ENCODE data around the gene DTWD1. TPM values are rescaled to one million over a fixed set of nuclear protein-coding genes. Genes with fewer than 3 reads are reported as not detected.
A peak's percentile ranks its signal among the peaks of the same experiment; 100 is the strongest.
"Not testable (repeated sequence)": the region's sequence is repeated elsewhere in the genome, so short reads cannot be mapped to it uniquely, and the experiment has no call there.

The DTWD1 gene, protein sequence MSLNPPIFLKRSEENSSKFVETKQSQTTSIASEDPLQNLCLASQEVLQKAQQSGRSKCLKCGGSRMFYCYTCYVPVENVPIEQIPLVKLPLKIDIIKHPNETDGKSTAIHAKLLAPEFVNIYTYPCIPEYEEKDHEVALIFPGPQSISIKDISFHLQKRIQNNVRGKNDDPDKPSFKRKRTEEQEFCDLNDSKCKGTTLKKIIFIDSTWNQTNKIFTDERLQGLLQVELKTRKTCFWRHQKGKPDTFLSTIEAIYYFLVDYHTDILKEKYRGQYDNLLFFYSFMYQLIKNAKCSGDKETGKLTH
- 13.3 TPM for total RNA-seq

GRCh38 chr15:49620658-49621368 is at the start of gene DTWD1, which contains the start of gene FAM227B:
TSS of gene DTWD1 (plus strand) at chr15:49621048. CDS start at chr15:49625168, 4,120 bp downstream.
TSS of gene FAM227B (minus strand) at chr15:49620818. CDS start at chr15:49615171, 5,647 bp downstream.
- no peaks in the 10 kb centered on the region for H3K27me3 ChIP-seq
- intact Hi-C loops (cut with DNase I): loop anchor here (5.0 kb wide), 1 partner anchor 256 kb away; no protein-coding TSS in a partner anchor
- peak within 1 kb of the TSS; percentile 65 to 77 for H3K4me3 ChIP-seq
- TF ChIP-seq POLR2A (IDR thresholded peaks at IDR 0.05) (peak in 1 of 2 donors; percentile 82), CTCF (IDR thresholded peaks at IDR 0.05) (no peak), POLR2AphosphoS5 (IDR thresholded peaks at IDR 0.05; ENCODE audit: insufficient read depth in 1 of 2, low read depth in 1 of 2) (peak; percentile 85 to 99)
- H3K36me3 ChIP-seq: peaks cover 0 to 11% of the 10 kb centered on the region in 2 donors
- peak within 1 kb of the TSS; percentile 85 for H3K27ac ChIP-seq
- H3K4me1 ChIP-seq: peaks cover 35% of the 10 kb centered on the region
- no peaks in the 10 kb centered on the region for H3K9me3 ChIP-seq
- DNase-seq (ENCODE audit: extremely low spot score in 2 of 2): peak in 1 of 2 donors; percentile 98

- no peaks in the 10 kb centered on the region for H3K4me1 ChIP-seq
- intact Hi-C loops (cut with DNase I): no loop called here
- no peak for TF ChIP-seq POLR2AphosphoS5 (IDR thresholded peaks at IDR 0.05; ENCODE audit: insufficient read depth in 1 of 2, low read depth in 1 of 2)
- no peak for TF ChIP-seq POLR2A (IDR thresholded peaks at IDR 0.05)
- TF ChIP-seq CTCF (IDR thresholded peaks at IDR 0.05): no peak
Measured at GRCh38 chr15:49573421-49573820, 47.4 kb upstream of the DTWD1 start.

DNA sequence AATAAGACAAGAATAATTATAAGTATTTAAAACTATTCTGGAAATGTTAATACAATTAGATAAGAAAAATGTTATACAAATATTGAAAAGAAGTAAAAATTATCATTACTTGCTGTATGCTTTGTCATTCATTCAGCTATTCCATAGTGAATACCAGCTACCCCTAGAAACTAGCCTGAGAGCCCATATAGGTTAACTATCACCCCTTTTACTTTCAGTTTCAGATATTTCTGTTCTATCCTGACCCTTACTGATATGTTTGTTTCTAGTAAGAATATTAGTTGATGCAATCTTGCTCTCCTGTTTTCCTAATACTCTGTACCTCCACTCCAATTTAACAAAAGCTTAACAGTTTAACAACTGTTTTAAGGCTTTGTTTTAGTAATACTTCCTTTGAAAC is 31.8 kb upstream of the DTWD1 start:
- H3K27ac ChIP-seq: no peak overlapping the region
- TF ChIP-seq POLR2AphosphoS5 (IDR thresholded peaks at IDR 0.05; ENCODE audit: insufficient read depth in 1 of 2, low read depth in 1 of 2): no peak
- no peak for TF ChIP-seq POLR2A (IDR thresholded peaks at IDR 0.05)
- TF ChIP-seq CTCF (IDR thresholded peaks at IDR 0.05): no peak
- no peaks in the 10 kb centered on the region for H3K27me3 ChIP-seq
- DNase-seq (ENCODE audit: extremely low spot score in 2 of 2): no peak
- H3K36me3 ChIP-seq: no peaks in the 10 kb centered on the region
- no peaks in the 10 kb centered on the region for H3K9me3 ChIP-seq
- intact Hi-C loops (cut with DNase I): no loop called here
- no peak overlapping the region for H3K4me3 ChIP-seq
- no peaks in the 10 kb centered on the region for H3K4me1 ChIP-seq

More at GRCh38 chr15:49573421-49573820, 47.4 kb upstream of the DTWD1 start:
- DNase-seq (ENCODE audit: extremely low spot score in 2 of 2): no peak
- Histone ChIP-seq H3K9me3 (no peaks in the 10 kb centered on the region), H3K27me3 (no peaks in the 10 kb centered on the region), H3K27ac (no peak overlapping the region), H3K4me3 (no peak overlapping the region), H3K36me3 (no peaks in the 10 kb centered on the region)

DNA sequence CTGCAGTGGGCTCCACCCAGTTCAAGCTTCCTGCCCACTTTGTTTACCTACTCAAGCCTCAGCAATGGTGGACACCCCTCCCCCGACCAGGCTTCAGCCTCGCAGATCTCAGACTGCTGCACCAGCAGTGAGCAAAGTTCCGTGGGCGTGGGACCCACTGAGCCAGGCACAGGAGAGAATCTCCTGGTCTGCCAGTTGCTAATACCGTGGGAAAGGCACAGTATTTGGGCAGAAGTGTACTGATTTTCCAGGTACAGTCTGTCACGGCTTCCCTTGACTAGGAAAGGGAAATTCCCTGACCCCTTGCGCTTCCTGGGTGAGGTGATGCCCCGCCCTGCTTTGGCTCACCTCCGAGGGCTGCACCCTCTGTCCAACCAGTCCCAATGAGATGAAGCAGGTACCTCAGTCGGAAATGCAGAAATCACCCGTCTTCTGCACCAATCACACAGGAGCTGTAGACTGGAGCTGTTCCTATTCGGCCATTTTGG is 28.0 kb upstream of the DTWD1 start:
- H3K4me1 ChIP-seq; DNase-seq (ENCODE audit: extremely low spot score in 2 of 2); intact Hi-C loops (cut with DNase I); H3K27me3 ChIP-seq; H3K9me3 ChIP-seq; H3K36me3 ChIP-seq; H3K4me3 ChIP-seq; H3K27ac ChIP-seq: not testable (repeated sequence)

- no peaks in the 10 kb centered on the region for H3K9me3 ChIP-seq
- H3K27me3 ChIP-seq: no peaks in the 10 kb centered on the region
- H3K27ac ChIP-seq: no peak overlapping the region
- TF ChIP-seq CTCF (IDR thresholded peaks at IDR 0.05) (no peak), POLR2A (IDR thresholded peaks at IDR 0.05) (no peak), POLR2AphosphoS5 (IDR thresholded peaks at IDR 0.05; ENCODE audit: insufficient read depth in 1 of 2, low read depth in 1 of 2) (no peak)
- no peaks in the 10 kb centered on the region for H3K36me3 ChIP-seq
- DNase-seq (ENCODE audit: extremely low spot score in 2 of 2): no peak
- intact Hi-C loops (cut with DNase I): no loop called here
- H3K4me1 ChIP-seq: no peaks in the 10 kb centered on the region
- no peak overlapping the region for H3K4me3 ChIP-seq
Measured at GRCh38 chr15:49604625-49605409, 16.0 kb upstream of the DTWD1 start.
